PC-9 (cell line): ENCODE measurements around the gene POTEE. TPM values are rescaled to one million over a fixed set of nuclear protein-coding genes. Genes with fewer than 3 reads are reported as not detected.
"Not testable (repeated sequence)": the region's sequence is repeated elsewhere in the genome, so short reads cannot be mapped to it uniquely, and the experiment has no call there.

Source experiments
- BruUV-seq: library from RNA; stranded (reverse); fragments of 400-500 nt; replicated peaks from 2 replicates; lab custom pipeline; 2021; lab: Mats Ljungman, UMichigan
- CTCF ChIA-PET: fragments of 300-600 bp; sonication (Branson Sonifier 250); formaldehyde crosslinking; loops from one replicate; lab custom pipeline; 2022; ENCODE audit warnings: antibody characterized with exemption; lab: Charles Lee
- POLR2A ChIA-PET: fragments of 300-600 bp; sonication (Branson Sonifier 250); formaldehyde crosslinking; loops from one replicate; lab custom pipeline; 2022; ENCODE audit warnings: antibody characterized with exemption; ENCODE audit not compliant: unreplicated experiment; lab: Charles Lee
- DNase-seq, 2 experiments: peaks; one replicate each; pipeline versions ENCODE4 v3.0.0 to v3.0.0-alpha.2; 2015 to 2022; ENCODE audit warnings: mixed read lengths in 1 of 2
- H2AFZ ChIP-seq: fragments of 200-600 bp; sonication (generic); 2 replicates; pipeline ENCODE4 v1.8.1; 2017; ENCODE audit warnings: antibody characterized with exemption
- H3F3A ChIP-seq: fragments of 200-600 bp; sonication (generic); 2 replicates; pipeline ENCODE4 v1.8.1; 2017; ENCODE audit warnings: antibody characterized with exemption, mild to moderate bottlenecking, low read depth; ENCODE audit not compliant: insufficient read depth
- H3K27ac ChIP-seq: fragments of 200-600 bp; sonication (generic); 2 replicates; pipeline ENCODE4 v1.6.1; 2016; ENCODE audit warnings: mixed run types
- H3K27me3 ChIP-seq: fragments of 200-600 bp; sonication (generic); 2 replicates; pipeline ENCODE4 v1.6.1; 2016; ENCODE audit warnings: low read depth, mixed run types; ENCODE audit not compliant: insufficient read depth
- H3K36me3 ChIP-seq: fragments of 200-600 bp; sonication (generic); 2 replicates; pipeline ENCODE4 v1.6.1; 2016; ENCODE audit warnings: low read depth, mixed run types
- H3K4me1 ChIP-seq: fragments of 200-600 bp; sonication (generic); replicated peaks from 2 replicates; pipeline ENCODE4 v1.6.1; 2016; ENCODE audit warnings: mixed run types; ENCODE audit not compliant: insufficient read depth
- H3K4me2 ChIP-seq: fragments of 200-600 bp; sonication (generic); 2 replicates; pipeline ENCODE4 v1.6.1; 2017; ENCODE audit warnings: mixed run types
- H3K4me3 ChIP-seq: fragments of 200-600 bp; sonication (generic); 2 replicates; pipeline ENCODE4 v1.6.1; 2016; ENCODE audit warnings: mixed run types
- H3K79me2 ChIP-seq: fragments of 200-600 bp; sonication (generic); 2 replicates; pipeline ENCODE4 v1.6.1; 2017; ENCODE audit warnings: low read depth, mixed run types
- H3K9me2 ChIP-seq: fragments of 200-600 bp; sonication (generic); 2 replicates; pipeline ENCODE4 v1.8.1; 2017; ENCODE audit warnings: mild to moderate bottlenecking; ENCODE audit not compliant: insufficient read depth
- H3K9me3 ChIP-seq: fragments of 200-600 bp; sonication (generic); 2 replicates; pipeline ENCODE4 v1.8.1; 2016; ENCODE audit warnings: low read depth; ENCODE audit not compliant: insufficient read depth
- H4K20me1 ChIP-seq: fragments of 200-600 bp; sonication (generic); 2 replicates; pipeline ENCODE4 v1.8.1; 2017; ENCODE audit not compliant: insufficient read depth
- intact Hi-C: fragments of 100-400 bp; cut with micrococcal nuclease; formaldehyde crosslinking; loops from one replicate; pipeline ENCODE4 v1.10.0; 2022; ENCODE audit not compliant: unreplicated experiment
- total RNA-seq: library from RNA; stranded (reverse); gene quantifications from 2 replicates; pipeline ENCODE4 v1.2.3, GENCODE V29; 2021

The POTEE gene
- total RNA-seq, 1 experiment from 2014 or later, result 0.20 TPM

- POLR2A ChIA-PET, BruUV-seq, DNase-seq: not testable (repeated sequence)
Measured at GRCh38 chr2:131217238-131217986, 8.1 kb downstream of the POTEE start.

GRCh38 chr2:131235543-131236449, 26.5 kb downstream of the POTEE start:
- POLR2A ChIA-PET, CTCF ChIA-PET, H3K36me3 ChIP-seq, H3F3A ChIP-seq, H3K4me2 ChIP-seq, H3K27ac ChIP-seq, H3K4me1 ChIP-seq, intact Hi-C loops, H4K20me1 ChIP-seq, H3K9me3 ChIP-seq, H3K79me2 ChIP-seq, H3K27me3 ChIP-seq, DNase-seq, BruUV-seq, H2AFZ ChIP-seq, H3K4me3 ChIP-seq, H3K9me2 ChIP-seq: not testable (repeated sequence)

More at GRCh38 chr2:131217238-131217986, 8.1 kb downstream of the POTEE start:
- H3K4me2 ChIP-seq, H4K20me1 ChIP-seq, H3K4me3 ChIP-seq, H3K9me2 ChIP-seq, CTCF ChIA-PET, H2AFZ ChIP-seq, H3K9me3 ChIP-seq, intact Hi-C loops, H3K27ac ChIP-seq, H3K36me3 ChIP-seq, H3K4me1 ChIP-seq, H3F3A ChIP-seq, H3K79me2 ChIP-seq, H3K27me3 ChIP-seq: not testable (repeated sequence)

Other genes starting within 250 kb of the POTEE start
- gene FAM168B, start 116.1 kb upstream of the POTEE start, total RNA-seq, result 66.6 and 79.6 TPM in 2 replicates
- 43.7 and 46.2 TPM in 2 replicates for gene PLEKHB2, start 104.2 kb upstream of the POTEE start, total RNA-seq
- gene RAB6D, start 154.6 kb downstream of the POTEE start, total RNA-seq, result not detected in 2 replicates